Smooth muscle cell (in vitro differentiated cells): ENCODE results near the gene FILIP1L. TPM values are rescaled to one million over a fixed set of nuclear protein-coding genes. Genes with fewer than 3 reads are reported as not detected.

Source experiments
- DNase-seq: peaks from one replicate; lab custom pipeline; 2025; ENCODE audit not compliant: unreplicated experiment; lab: John Stamatoyannopoulos, UW
- H2AFZ ChIP-seq: fragments of 200-600 bp; sonication (generic); 2 replicates; pipeline ENCODE4 v1.6.0; 2016; ENCODE audit warnings: antibody characterized with exemption, low read depth, mild to moderate bottlenecking
- H3F3A ChIP-seq: fragments of 200-600 bp; sonication (generic); 2 replicates; pipeline ENCODE4 v1.6.0; 2017; ENCODE audit warnings: antibody characterized with exemption, low read depth
- H3K27ac ChIP-seq: fragments of 200-600 bp; sonication (generic); 2 replicates; pipeline ENCODE4 v1.5.1; 2016; ENCODE audit warnings: low read depth, mild to moderate bottlenecking
- H3K27me3 ChIP-seq: fragments of 200-600 bp; sonication (generic); 2 replicates; pipeline ENCODE4 v1.6.1; 2016; ENCODE audit warnings: low read depth, mild to moderate bottlenecking
- H3K36me3 ChIP-seq: fragments of 200-600 bp; sonication (generic); 2 replicates; pipeline ENCODE4 v1.5.1; 2016; ENCODE audit warnings: low read depth
- H3K4me1 ChIP-seq: fragments of 200-600 bp; sonication (generic); 2 replicates; pipeline ENCODE4 v1.5.1; 2016; ENCODE audit warnings: low read depth
- H3K4me2 ChIP-seq: fragments of 200-600 bp; sonication (generic); 2 replicates; pipeline ENCODE4 v1.6.0; 2016; ENCODE audit warnings: mild to moderate bottlenecking
- H3K4me3 ChIP-seq: fragments of 200-600 bp; sonication (generic); 2 replicates; pipeline ENCODE4 v1.5.1; 2016; ENCODE audit warnings: mild to moderate bottlenecking
- H3K79me2 ChIP-seq: fragments of 200-600 bp; sonication (generic); 2 replicates; pipeline ENCODE4 v1.6.0; 2016; ENCODE audit warnings: low read depth, mild to moderate bottlenecking
- H3K9ac ChIP-seq: fragments of 200-600 bp; sonication (generic); 2 replicates; pipeline ENCODE4 v1.6.0; 2016; ENCODE audit warnings: low read depth
- H3K9me3 ChIP-seq: fragments of 200-600 bp; sonication (generic); replicated peaks from 2 replicates; pipeline ENCODE4 v1.5.1; 2016; ENCODE audit warnings: low read depth
- H4K20me1 ChIP-seq: fragments of 200-600 bp; sonication (generic); 2 replicates; pipeline ENCODE4 v1.6.0; 2016; ENCODE audit warnings: low read depth
- WGBS: methylation state at CpG from one replicate; pipeline ENCODE4 v1.1.7; 2016; ENCODE audit warnings: low lambda C conversion rate; 5-methylcytosine and 5-hydroxymethylcytosine counted together
- polyA plus RNA-seq: library from polyadenylated mRNA; unstranded; fragments of >200 nt; fragmentation: Nextera tagmentation; extraction: Ambion mirVana; gene quantifications from 2 replicates; pipeline ENCODE4 v1.2.1, GENCODE V29; 2016
- total RNA-seq: library from RNA; depleted of rRNA; stranded (reverse); fragments of >200 nt; gene quantifications from 2 replicates; pipeline ENCODE4 v1.2.3, GENCODE V29; 2014
- TF ChIP-seq, protein P1 (sequence below): fragments of 200-600 bp; sonication (generic); IDR thresholded peaks from 2 replicates; pipeline ENCODE4 v1.5.1; 2017; ENCODE audit warnings: borderline replicate concordance, mild to moderate bottlenecking, antibody characterized with exemption; ENCODE audit not compliant: insufficient read depth, poor library complexity, severe bottlenecking

FILIP1L gene
- total and polyA plus RNA-seq, 2 experiments from 2014 or later, result 56.2 to 104 TPM

DNA sequence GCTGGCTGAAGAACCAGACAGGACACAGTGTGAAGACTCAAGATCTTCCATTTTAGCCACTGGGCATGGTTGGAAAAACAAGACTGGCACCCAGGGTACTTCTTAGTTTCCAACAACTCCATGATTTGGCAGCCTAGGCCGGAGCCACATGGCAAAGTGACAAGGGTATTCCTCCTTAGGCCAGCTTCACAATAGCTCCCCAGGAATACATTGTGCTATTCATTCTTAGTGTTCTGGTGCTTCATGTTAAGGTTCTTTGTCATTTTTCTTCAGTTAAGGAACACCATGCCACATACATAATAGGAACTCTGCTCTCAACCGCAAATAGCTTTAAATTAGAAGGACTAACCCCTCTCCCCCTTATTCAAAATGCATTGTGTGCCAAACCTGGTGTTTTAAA, 8.0 kb upstream of the FILIP1L start:
- Histone ChIP-seq H4K20me1 (no peaks in the 10 kb centered on the region), H3K4me3 (no peak overlapping the region), H3F3A (peaks cover 3% of the 10 kb centered on the region), H2AFZ (no peak overlapping the region), H3K4me2 (no peak overlapping the region), H3K9me3 (no peaks in the 10 kb centered on the region), H3K79me2 (no peaks in the 10 kb centered on the region), H3K4me1 (no peaks in the 10 kb centered on the region), H3K27ac (no peak overlapping the region), H3K36me3 (no peaks in the 10 kb centered on the region), H3K27me3 (no peaks in the 10 kb centered on the region), H3K9ac (no peak overlapping the region)
- DNase-seq, result no peak
- 98% methylated on average over 2 of the region's 2 CpGs for WGBS
- TF ChIP-seq, protein P1, sequence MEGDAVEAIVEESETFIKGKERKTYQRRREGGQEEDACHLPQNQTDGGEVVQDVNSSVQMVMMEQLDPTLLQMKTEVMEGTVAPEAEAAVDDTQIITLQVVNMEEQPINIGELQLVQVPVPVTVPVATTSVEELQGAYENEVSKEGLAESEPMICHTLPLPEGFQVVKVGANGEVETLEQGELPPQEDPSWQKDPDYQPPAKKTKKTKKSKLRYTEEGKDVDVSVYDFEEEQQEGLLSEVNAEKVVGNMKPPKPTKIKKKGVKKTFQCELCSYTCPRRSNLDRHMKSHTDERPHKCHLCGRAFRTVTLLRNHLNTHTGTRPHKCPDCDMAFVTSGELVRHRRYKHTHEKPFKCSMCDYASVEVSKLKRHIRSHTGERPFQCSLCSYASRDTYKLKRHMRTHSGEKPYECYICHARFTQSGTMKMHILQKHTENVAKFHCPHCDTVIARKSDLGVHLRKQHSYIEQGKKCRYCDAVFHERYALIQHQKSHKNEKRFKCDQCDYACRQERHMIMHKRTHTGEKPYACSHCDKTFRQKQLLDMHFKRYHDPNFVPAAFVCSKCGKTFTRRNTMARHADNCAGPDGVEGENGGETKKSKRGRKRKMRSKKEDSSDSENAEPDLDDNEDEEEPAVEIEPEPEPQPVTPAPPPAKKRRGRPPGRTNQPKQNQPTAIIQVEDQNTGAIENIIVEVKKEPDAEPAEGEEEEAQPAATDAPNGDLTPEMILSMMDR, result no peak

DNA sequence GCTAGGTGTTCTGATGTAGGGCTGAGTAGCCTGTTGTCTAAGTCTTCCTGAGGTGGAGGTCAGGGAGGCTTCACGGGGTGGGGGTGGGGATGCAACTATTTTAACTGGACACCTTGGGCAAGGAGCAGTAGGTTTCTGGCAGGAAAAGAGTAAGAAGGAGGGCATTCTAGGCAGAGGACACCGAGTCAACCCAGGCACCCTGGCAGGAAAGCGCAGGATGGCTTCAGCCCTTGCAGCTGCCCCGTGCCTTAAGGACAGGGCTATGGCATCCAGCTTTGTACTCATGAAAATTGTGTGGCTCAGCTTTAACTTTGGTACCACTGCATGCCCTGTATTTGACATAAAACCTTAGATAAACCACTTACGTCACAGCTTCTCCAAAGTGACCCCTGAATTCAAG, 6.4 kb upstream of the FILIP1L start:
- WGBS, result 96% methylated on average over 5 of the region's 5 CpGs
- no peak overlapping the region for H3K9ac ChIP-seq

DNA sequence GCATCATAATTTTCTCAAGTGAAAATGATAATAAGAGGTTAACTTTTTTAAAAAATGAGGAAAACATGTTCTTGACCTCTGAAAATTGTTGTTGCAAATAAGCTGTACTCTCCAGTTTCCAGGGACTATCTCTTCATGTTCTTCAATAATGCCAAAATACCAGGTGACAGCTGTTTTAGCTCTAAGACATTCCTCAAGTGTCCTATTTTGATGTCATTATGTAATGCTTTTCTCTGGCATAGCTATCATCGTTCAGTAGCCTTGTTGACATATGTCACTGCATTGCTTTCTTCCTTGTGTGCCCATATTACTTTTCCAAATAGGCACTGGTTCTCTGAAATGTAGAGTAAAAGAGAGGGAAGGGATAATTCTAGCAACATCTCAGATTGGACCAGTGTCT, 5.7 kb upstream of the FILIP1L start:
- no peaks in the 10 kb centered on the region for H4K20me1 ChIP-seq
- 50% methylated on average over 1 of the region's 1 CpG for WGBS
- H3F3A ChIP-seq, result no peaks in the 10 kb centered on the region
- H3K4me3 ChIP-seq, result no peak overlapping the region
- no peak overlapping the region for H2AFZ ChIP-seq
- TF ChIP-seq, protein P1, result no peak
- H3K4me1 ChIP-seq, result no peaks in the 10 kb centered on the region
- no peak overlapping the region for H3K4me2 ChIP-seq
- H3K9ac ChIP-seq, result no peak overlapping the region
- H3K9me3 ChIP-seq, result no peaks in the 10 kb centered on the region
- H3K27me3 ChIP-seq, result no peaks in the 10 kb centered on the region
- H3K27ac ChIP-seq, result no peak overlapping the region
- no peaks in the 10 kb centered on the region for H3K79me2 ChIP-seq
- no peaks in the 10 kb centered on the region for H3K36me3 ChIP-seq
- DNase-seq, result no peak

More for the DNA sequence above, 6.4 kb upstream of the FILIP1L start:
- Histone ChIP-seq H2AFZ (no peak overlapping the region), H3F3A (peaks cover 3% of the 10 kb centered on the region), H3K36me3 (no peaks in the 10 kb centered on the region), H3K27me3 (no peaks in the 10 kb centered on the region), H3K79me2 (no peaks in the 10 kb centered on the region), H3K27ac (no peak overlapping the region), H3K4me2 (no peak overlapping the region), H4K20me1 (no peaks in the 10 kb centered on the region), H3K9me3 (no peaks in the 10 kb centered on the region), H3K4me1 (no peaks in the 10 kb centered on the region), H3K4me3 (no peak overlapping the region)
- TF ChIP-seq, protein P1, result no peak
- no peak for DNase-seq

DNA sequence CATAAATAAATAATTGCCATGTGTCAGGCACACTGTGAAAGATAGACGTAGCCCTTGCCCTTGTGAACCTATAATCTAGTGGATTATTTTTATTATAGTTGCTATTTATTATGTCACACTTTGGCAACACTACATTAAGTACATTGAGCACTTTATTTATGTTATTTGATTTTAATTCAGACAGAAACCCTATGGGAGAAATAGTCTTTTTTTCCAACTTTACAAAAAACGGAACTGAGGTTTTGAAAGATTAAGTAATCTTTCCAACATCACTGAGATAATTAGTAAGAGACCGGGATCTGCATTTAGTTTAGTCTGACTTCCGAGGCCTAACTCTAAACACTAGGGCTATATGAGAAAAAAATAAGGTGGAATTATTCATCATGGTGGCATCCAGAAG, 2.8 kb upstream of the FILIP1L start:
- Histone ChIP-seq H3K27ac (no peak overlapping the region), H3F3A (no peaks in the 10 kb centered on the region), H2AFZ (no peak overlapping the region), H3K4me2 (no peak overlapping the region), H3K36me3 (no peaks in the 10 kb centered on the region), H3K27me3 (no peaks in the 10 kb centered on the region), H3K4me1 (no peaks in the 10 kb centered on the region), H3K9me3 (no peaks in the 10 kb centered on the region), H4K20me1 (no peaks in the 10 kb centered on the region), H3K4me3 (no peak overlapping the region), H3K79me2 (no peaks in the 10 kb centered on the region), H3K9ac (no peak overlapping the region)
- WGBS, result 82% methylated on average over 4 of the region's 4 CpGs
- TF ChIP-seq, protein P1, result no peak
- DNase-seq, result no peak
